MM.1S (cell line): Measurements from ENCODE around the gene ATP11C.
A peak's percentile ranks its signal among the peaks of the same experiment; 100 is the strongest.

Source experiments
- DNase-seq: peaks from one replicate; pipeline ENCODE4 v3.0.0-alpha.2; 2015
- H2AFZ ChIP-seq: fragments of 300-600 bp; sonication (generic); 2 replicates; pipeline ENCODE4 v1.6.0; 2016; ENCODE audit warnings: antibody characterized with exemption, low read length
- H3F3A ChIP-seq: fragments of 300-600 bp; sonication (generic); 2 replicates; pipeline ENCODE4 v1.6.1; 2016; ENCODE audit warnings: mild to moderate bottlenecking, antibody characterized with exemption, low read length, moderate library complexity, mixed read lengths; ENCODE audit not compliant: insufficient read depth
- H3K27ac ChIP-seq: fragments of 300-600 bp; sonication (generic); 2 replicates; pipeline ENCODE4 v1.5.1; 2016; ENCODE audit warnings: mild to moderate bottlenecking, low read length
- H3K27me3 ChIP-seq: fragments of 300-600 bp; sonication (generic); replicated peaks from 2 replicates; pipeline ENCODE4 v1.6.0; 2016; ENCODE audit warnings: low read length; ENCODE audit not compliant: insufficient read depth
- H3K36me3 ChIP-seq: fragments of 300-600 bp; sonication (generic); replicated peaks from 2 replicates; pipeline ENCODE4 v1.6.1; 2016; ENCODE audit warnings: mild to moderate bottlenecking, low read length, mixed read lengths; ENCODE audit not compliant: insufficient read depth
- H3K4me1 ChIP-seq: fragments of 300-600 bp; sonication (generic); 2 replicates; pipeline ENCODE4 v1.6.1; 2016; ENCODE audit warnings: low read length, mixed read lengths
- H3K4me2 ChIP-seq: fragments of 300-600 bp; sonication (generic); 2 replicates; pipeline ENCODE4 v1.6.0; 2016; ENCODE audit warnings: low read depth, low read length
- H3K4me3 ChIP-seq: fragments of 300-600 bp; sonication (generic); 2 replicates; pipeline ENCODE4 v1.5.1; 2016; ENCODE audit warnings: low read length, mixed read lengths
- H3K79me2 ChIP-seq: fragments of 300-600 bp; sonication (generic); 2 replicates; pipeline ENCODE4 v1.6.1; 2016; ENCODE audit warnings: mixed run types, low read length, mixed read lengths
- H3K9ac ChIP-seq: fragments of 300-600 bp; sonication (generic); 2 replicates; pipeline ENCODE4 v1.6.1; 2016; ENCODE audit warnings: low read length, mixed read lengths
- H3K9me2 ChIP-seq: fragments of 300-600 bp; sonication (generic); replicated peaks from 2 replicates; pipeline ENCODE4 v1.6.1; 2016; ENCODE audit warnings: mild to moderate bottlenecking, low read length, mixed read lengths; ENCODE audit not compliant: insufficient read depth
- H3K9me3 ChIP-seq: fragments of 300-600 bp; sonication (generic); replicated peaks from 2 replicates; pipeline ENCODE4 v1.6.1; 2016; ENCODE audit warnings: mild to moderate bottlenecking, low read length, mixed read lengths; ENCODE audit not compliant: insufficient read depth
- H4K20me1 ChIP-seq: fragments of 300-600 bp; sonication (generic); 2 replicates; pipeline ENCODE4 v1.6.1; 2016; ENCODE audit warnings: mild to moderate bottlenecking, low read length, moderate library complexity, mixed read lengths; ENCODE audit not compliant: insufficient read depth
- EZH2 ChIP-seq: fragments of 300-600 bp; sonication (generic); optimal IDR thresholded peaks from 2 replicates; pipeline ENCODE3; 2017; ENCODE audit warnings: low read depth, mild to moderate bottlenecking, antibody characterized with exemption, low read length, mixed read lengths
- EZH2phosphoT487 ChIP-seq: fragments of 300-600 bp; sonication (generic); IDR thresholded peaks from 2 replicates; pipeline ENCODE4 v1.6.1; 2018; ENCODE audit warnings: antibody characterized with exemption, low read length
- TF ChIP-seq, protein P1 (sequence below): fragments of 300-600 bp; sonication (generic); IDR thresholded peaks from 2 replicates; pipeline ENCODE4 v1.5.1; 2016; ENCODE audit warnings: antibody characterized with exemption, low read length, mixed read lengths

ATP11C gene

DNA sequence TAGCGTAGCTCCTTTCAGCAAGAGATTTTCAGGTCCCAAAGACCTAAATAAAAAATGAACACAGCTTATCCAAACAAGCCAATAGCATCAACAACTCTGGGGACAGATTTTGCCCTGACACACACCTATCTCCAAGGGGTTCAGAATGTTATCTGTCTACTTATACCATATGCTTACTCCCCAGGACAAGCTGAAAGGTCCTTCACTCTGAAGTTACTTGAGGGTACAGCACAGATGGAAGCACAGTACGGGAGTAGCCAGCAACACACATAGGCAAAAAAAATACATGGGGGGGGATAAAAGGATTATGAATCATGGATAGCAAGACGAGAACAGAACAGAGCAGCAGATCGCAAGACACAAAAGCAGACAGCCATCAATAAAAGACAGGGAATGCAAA is 134.2 kb downstream of the ATP11C start:
- H3K79me2 ChIP-seq: no peaks in the 10 kb centered on the region
- H3K9me2 ChIP-seq: no peaks in the 10 kb centered on the region
- H3F3A ChIP-seq: 0 out of 2 replicates have a peak, but pooled peaks cover 10% of the 10 kb centered on the region
- H3K4me3 ChIP-seq: no peak overlapping the region
- no peak for DNase-seq
- H3K27me3 ChIP-seq: no peaks in the 10 kb centered on the region
- H2AFZ ChIP-seq: no peak overlapping the region
- H3K36me3 ChIP-seq: no peaks in the 10 kb centered on the region
- no peak overlapping the region for H3K9ac ChIP-seq
- no peak overlapping the region for H3K27ac ChIP-seq
- TF ChIP-seq, protein P1, sequence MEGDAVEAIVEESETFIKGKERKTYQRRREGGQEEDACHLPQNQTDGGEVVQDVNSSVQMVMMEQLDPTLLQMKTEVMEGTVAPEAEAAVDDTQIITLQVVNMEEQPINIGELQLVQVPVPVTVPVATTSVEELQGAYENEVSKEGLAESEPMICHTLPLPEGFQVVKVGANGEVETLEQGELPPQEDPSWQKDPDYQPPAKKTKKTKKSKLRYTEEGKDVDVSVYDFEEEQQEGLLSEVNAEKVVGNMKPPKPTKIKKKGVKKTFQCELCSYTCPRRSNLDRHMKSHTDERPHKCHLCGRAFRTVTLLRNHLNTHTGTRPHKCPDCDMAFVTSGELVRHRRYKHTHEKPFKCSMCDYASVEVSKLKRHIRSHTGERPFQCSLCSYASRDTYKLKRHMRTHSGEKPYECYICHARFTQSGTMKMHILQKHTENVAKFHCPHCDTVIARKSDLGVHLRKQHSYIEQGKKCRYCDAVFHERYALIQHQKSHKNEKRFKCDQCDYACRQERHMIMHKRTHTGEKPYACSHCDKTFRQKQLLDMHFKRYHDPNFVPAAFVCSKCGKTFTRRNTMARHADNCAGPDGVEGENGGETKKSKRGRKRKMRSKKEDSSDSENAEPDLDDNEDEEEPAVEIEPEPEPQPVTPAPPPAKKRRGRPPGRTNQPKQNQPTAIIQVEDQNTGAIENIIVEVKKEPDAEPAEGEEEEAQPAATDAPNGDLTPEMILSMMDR: no peak
- TF ChIP-seq EZH2phosphoT487 (no peak), EZH2 (no peak)
- H3K4me1 ChIP-seq: peaks cover 27% of the 10 kb centered on the region
- no peaks in the 10 kb centered on the region for H3K9me3 ChIP-seq
- H3K4me2 ChIP-seq: no peak overlapping the region
- H4K20me1 ChIP-seq: no peaks in the 10 kb centered on the region

DNA sequence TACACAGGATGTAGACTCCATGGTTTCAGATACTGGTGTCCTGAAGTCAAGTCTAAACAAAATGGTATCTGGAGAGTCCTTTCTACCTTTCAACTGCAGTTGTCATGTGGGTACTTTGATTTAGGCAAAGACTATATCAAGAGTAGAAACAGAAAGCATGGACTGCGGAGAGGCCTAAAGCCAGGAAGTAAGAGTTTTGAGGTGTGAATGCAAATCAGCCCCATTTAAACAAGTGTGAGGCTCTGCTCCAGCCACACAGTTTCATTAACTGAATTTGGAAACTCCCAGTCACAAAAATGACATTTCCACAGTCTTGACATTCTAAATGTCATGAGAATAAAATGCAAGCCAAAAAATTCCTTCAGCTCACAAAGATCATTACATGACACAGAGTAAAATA is 137.7 kb downstream of the ATP11C start:
- Histone ChIP-seq H3K79me2 (no peaks in the 10 kb centered on the region), H3F3A (0 out of 2 replicates have a peak, but pooled peaks cover 10% of the 10 kb centered on the region), H4K20me1 (no peaks in the 10 kb centered on the region), H3K4me2 (peak overlapping the region; percentile 40; the same call in 1 of the 2 replicates), H2AFZ (no peak overlapping the region), H3K4me1 (peaks cover 29% of the 10 kb centered on the region), H3K9ac (no peak overlapping the region), H3K4me3 (no peak overlapping the region), H3K27ac (peak overlapping the region; percentile 28; the same call in 1 of the 2 replicates), H3K27me3 (no peaks in the 10 kb centered on the region), H3K9me2 (no peaks in the 10 kb centered on the region), H3K36me3 (no peaks in the 10 kb centered on the region), H3K9me3 (no peaks in the 10 kb centered on the region)
- TF ChIP-seq, protein P1: no peak
- TF ChIP-seq EZH2: no peak
- no peak for TF ChIP-seq EZH2phosphoT487
- peak; percentile 85 for DNase-seq

DNA sequence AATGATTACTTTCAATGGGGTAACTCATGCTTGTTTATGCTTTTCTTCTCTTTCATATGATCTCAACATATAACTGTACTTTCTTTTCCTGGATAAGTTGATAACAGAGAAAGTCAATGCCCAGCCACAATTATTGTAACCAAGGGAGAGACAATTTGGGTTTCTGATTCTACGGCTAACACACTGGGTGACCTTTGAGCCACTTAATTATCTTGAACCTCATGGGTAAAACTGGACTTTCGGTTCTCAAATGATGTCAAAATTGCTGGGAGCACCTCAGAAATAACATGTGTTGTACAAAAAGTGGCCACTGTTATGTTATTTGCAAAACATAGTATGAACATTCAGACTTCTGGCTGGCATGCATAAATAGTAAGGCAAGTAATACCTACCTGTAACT is 145.3 kb downstream of the ATP11C start:
- no peak for DNase-seq
- Histone ChIP-seq H3K9ac (no peak overlapping the region), H3K36me3 (no peaks in the 10 kb centered on the region), H3K9me3 (no peaks in the 10 kb centered on the region), H3K27me3 (no peaks in the 10 kb centered on the region), H3K79me2 (no peaks in the 10 kb centered on the region), H4K20me1 (no peaks in the 10 kb centered on the region), H3F3A (no peaks in the 10 kb centered on the region), H3K4me3 (no peak overlapping the region), H3K4me2 (no peak overlapping the region), H3K27ac (no peak overlapping the region), H3K4me1 (no peaks in the 10 kb centered on the region), H2AFZ (no peak overlapping the region), H3K9me2 (no peaks in the 10 kb centered on the region)
- TF ChIP-seq EZH2phosphoT487: no peak
- TF ChIP-seq, protein P1: no peak
- TF ChIP-seq EZH2: no peak
